HCT116 (cell line): ENCODE data around the gene SPSB3. TPM values are rescaled to one million over a fixed set of nuclear protein-coding genes. Genes with fewer than 3 reads are reported as not detected.

Experiments
- ATAC-seq: fragments of 200-7000 bp; cut with Tn5 transposase; 2 replicates; pipeline ENCODE4 v1.9.1; 2020; ENCODE audit warnings: mild to moderate bottlenecking, moderate library complexity
- BruUV-seq: library from RNA; stranded (reverse); fragments of 400-500 nt; replicated peaks from 2 replicates; lab custom pipeline; 2021; lab: Mats Ljungman, UMichigan
- CTCF ChIA-PET: fragments of 300-600 bp; sonication (Branson Sonifier 250); formaldehyde crosslinking; loops from one replicate; lab custom pipeline; 2021; ENCODE audit warnings: antibody characterized with exemption; lab: Charles Lee
- POLR2A ChIA-PET: fragments of 300-600, 350-600 bp; sonication (Branson Sonifier 250); formaldehyde crosslinking; loops from one replicate; lab custom pipeline; 2021; ENCODE audit warnings: antibody characterized with exemption; lab: Charles Lee
- RAD21 ChIA-PET, 2 experiments: fragments of 300-600 bp; sonication (Branson Sonifier 250); formaldehyde crosslinking; loops; one replicate each; lab custom pipeline; 2023; ENCODE audit warnings: low total read pairs in 2 of 2; ENCODE audit not compliant: uncharacterized antibody in 2 of 2, unreplicated experiment in 2 of 2, low non-redundant PET in 1 of 2; lab: Charles Lee
- DNase-seq: peaks from one replicate; pipeline ENCODE4 v3.0.0-alpha.2; 2010; ENCODE audit warnings: low read depth, low spot score
- H2AFZ ChIP-seq: fragments of 200-600 bp; shearing (Covaris generic), sonication (generic); 2 replicates; pipeline ENCODE4 v1.6.1; 2017; ENCODE audit warnings: low read depth, mixed run types, mixed read lengths, antibody characterized with exemption, low read length; ENCODE audit not compliant: poor library complexity, severe bottlenecking
- H3K27ac ChIP-seq: 2 replicates; pipeline ENCODE4 v1.5.1; 2012; ENCODE audit warnings: low read depth, low read length
- H3K27me3 ChIP-seq: fragments of 200-600 bp; sonication (generic); 2 replicates; pipeline ENCODE4 v1.6.1; 2016; ENCODE audit warnings: mixed run types, low read length, mixed read lengths; ENCODE audit not compliant: insufficient read depth
- H3K36me3 ChIP-seq, 2 experiments: fragments of 200-500 bp in 1 of 2; fragments of 200-600 bp in 1 of 2; sonication (Bioruptor generic) in 1 of 2; sonication (generic) in 1 of 2; 2 replicates each; pipeline versions ENCODE4 v1.5.1 to v1.6.1; 2014 to 2016; ENCODE audit warnings: low read length in 2 of 2, inconsistent platforms in 1 of 2, mixed read lengths in 1 of 2, mixed run types in 1 of 2; ENCODE audit not compliant: insufficient read depth in 2 of 2, control insufficient read depth in 1 of 2
- H3K4me1 ChIP-seq, 2 experiments: fragments of 200-600 bp in 1 of 2; sonication (generic) in 1 of 2; 2 replicates each; pipeline versions ENCODE4 v1.5.1 to v1.6.1; 2012 to 2017; ENCODE audit warnings: low read length in 2 of 2, inconsistent platforms in 1 of 2, mild to moderate bottlenecking in 1 of 2, mixed read lengths in 1 of 2, mixed run types in 1 of 2, moderate library complexity in 1 of 2; ENCODE audit not compliant: insufficient read depth in 2 of 2, control insufficient read depth in 1 of 2
- H3K4me2 ChIP-seq: fragments of 200-600 bp; sonication (generic); 2 replicates; pipeline ENCODE4 v1.6.1; 2017; ENCODE audit warnings: mixed run types, low read length, mixed read lengths
- H3K4me3 ChIP-seq, 2 experiments: fragments of 200-600 bp in 1 of 2; sonication (generic) in 1 of 2; replicated peaks in 1 of 2; 2 replicates each; pipeline ENCODE4 v1.5.1; 2011 to 2016; ENCODE audit warnings: low read length in 2 of 2, control low read depth in 1 of 2, low read depth in 1 of 2, mild to moderate bottlenecking in 1 of 2, mixed read lengths in 1 of 2, mixed run types in 1 of 2
- H3K79me2 ChIP-seq: fragments of 200-600 bp; sonication (generic); 2 replicates; pipeline ENCODE4 v1.6.1; 2017; ENCODE audit warnings: mild to moderate bottlenecking, mixed run types, low read length, moderate library complexity, mixed read lengths; ENCODE audit not compliant: insufficient read depth
- H3K9ac ChIP-seq: fragments of 200-600 bp; sonication (generic); 2 replicates; pipeline ENCODE4 v1.6.1; 2016; ENCODE audit warnings: low read length, mixed read lengths
- H3K9me2 ChIP-seq: fragments of 200-600 bp; sonication (generic), shearing (Covaris generic); 2 replicates; pipeline ENCODE4 v1.6.1; 2017; ENCODE audit warnings: mixed run types, mild to moderate bottlenecking, moderate library complexity; ENCODE audit not compliant: insufficient read depth
- H3K9me3 ChIP-seq, 2 experiments: fragments of 200-500 bp in 1 of 2; fragments of 200-600 bp in 1 of 2; sonication (Bioruptor generic) in 1 of 2; sonication (generic) in 1 of 2; 2 replicates each; pipeline ENCODE4 v1.6.1; 2014 to 2017; ENCODE audit warnings: low read length in 2 of 2, mixed read lengths in 2 of 2, inconsistent platforms in 1 of 2, low read depth in 1 of 2, mild to moderate bottlenecking in 1 of 2, mixed run types in 1 of 2, moderate library complexity in 1 of 2; ENCODE audit not compliant: control insufficient read depth in 1 of 2, insufficient read depth in 1 of 2
- H4K20me1 ChIP-seq: fragments of 200-600 bp; sonication (generic), shearing (Covaris generic); 2 replicates; pipeline ENCODE4 v1.6.1; 2017; ENCODE audit warnings: mixed run types, mild to moderate bottlenecking, moderate library complexity; ENCODE audit not compliant: insufficient read depth
- CBX3 ChIP-seq: IDR thresholded peaks from 2 replicates; pipeline ENCODE4 v1.6.1; 2012; ENCODE audit warnings: low read depth
- CEBPB ChIP-seq: IDR thresholded peaks from 2 replicates; pipeline ENCODE4 v1.6.1; 2012; ENCODE audit warnings: low read depth
- CTCF ChIP-seq, 3 experiments: fragments of 200-600 bp in 1 of 3; sonication (generic) in 1 of 3; IDR thresholded peaks in 2 of 3; conservative IDR thresholded peaks in 1 of 3; 2 replicates each; pipeline ENCODE4 v1.5.1; 2012 to 2017; ENCODE audit warnings: low read depth in 2 of 3, low read length in 2 of 3, antibody characterized with exemption in 1 of 3, borderline replicate concordance in 1 of 3, control low read depth in 1 of 3, mild to moderate bottlenecking in 1 of 3, mixed read lengths in 1 of 3, mixed run types in 1 of 3, moderate library complexity in 1 of 3; ENCODE audit not compliant: insufficient read depth in 1 of 3
- EGR1 ChIP-seq: IDR thresholded peaks from 2 replicates; pipeline ENCODE4 v1.6.1; 2012; ENCODE audit warnings: low read depth
- ELF1 ChIP-seq: IDR thresholded peaks from 2 replicates; pipeline ENCODE4 v1.6.1; 2012; ENCODE audit warnings: low read depth, borderline replicate concordance
- EZH2 ChIP-seq: fragments of 200-600 bp; sonication (generic); IDR thresholded peaks from 2 replicates; pipeline ENCODE4 v1.6.1; 2017; ENCODE audit warnings: antibody characterized with exemption, mixed run types
- EZH2phosphoT487 ChIP-seq: fragments of 200-600 bp; IDR thresholded peaks from 2 replicates; pipeline ENCODE4 v1.6.1; 2018; ENCODE audit warnings: antibody characterized with exemption, borderline replicate concordance
- FOSL1 ChIP-seq: IDR thresholded peaks from 2 replicates; pipeline ENCODE4 v1.6.1; 2012; ENCODE audit warnings: low read depth
- MAX ChIP-seq: IDR thresholded peaks from 2 replicates; pipeline ENCODE4 v1.6.1; 2012
- POLR2A ChIP-seq: IDR thresholded peaks from 2 replicates; pipeline ENCODE4 v1.7.0; 2011; ENCODE audit warnings: borderline replicate concordance; ENCODE audit not compliant: insufficient read depth, insufficient read length; ENCODE audit errors: extremely low read depth
- POLR2AphosphoS5 ChIP-seq: IDR thresholded peaks from 2 replicates; pipeline ENCODE4 v1.6.1; 2011; ENCODE audit warnings: mild to moderate bottlenecking, low read depth, low read length, moderate library complexity
- REST ChIP-seq: IDR thresholded peaks from 2 replicates; pipeline ENCODE4 v1.6.1; 2012; ENCODE audit warnings: low read depth
- SP1 ChIP-seq: IDR thresholded peaks from 2 replicates; pipeline ENCODE4 v1.6.1; 2012; ENCODE audit warnings: low read depth
- TCF7L2 ChIP-seq: IDR thresholded peaks from 2 replicates; pipeline ENCODE4 v1.7.0; 2011; ENCODE audit warnings: borderline replicate concordance, inconsistent platforms; ENCODE audit not compliant: insufficient read depth, insufficient read length; ENCODE audit errors: extremely low read depth
- YY1 ChIP-seq: IDR thresholded peaks from 2 replicates; pipeline ENCODE4 v1.6.1; 2011; ENCODE audit warnings: low read length, low read depth, moderate library complexity, mild to moderate bottlenecking; ENCODE audit not compliant: insufficient replicate concordance; ENCODE audit errors: extremely low read depth
- ZBTB33 ChIP-seq: IDR thresholded peaks from 2 replicates; pipeline ENCODE4 v1.6.1; 2011; ENCODE audit warnings: mild to moderate bottlenecking, low read length, moderate library complexity; ENCODE audit not compliant: insufficient replicate concordance; ENCODE audit errors: extremely low read depth
- ZFX ChIP-seq: fragments of 450-650 bp; IDR thresholded peaks from 2 replicates; pipeline ENCODE4 v1.6.1; 2017
- ZNF274 ChIP-seq: fragments of 200-500 bp; sonication (Bioruptor generic); IDR thresholded peaks from 2 replicates; pipeline ENCODE4 v1.6.1; 2014; ENCODE audit warnings: mild to moderate bottlenecking, low read depth, low read length, inconsistent platforms
- intact Hi-C: fragments of 100-400 bp; cut with micrococcal nuclease; formaldehyde crosslinking; loops from 2 replicates; pipeline ENCODE4 v1.10.0; 2022
- total RNA-seq: library from RNA; stranded (reverse); gene quantifications from one replicate; pipeline ENCODE4 v1.2.1, GENCODE V29; 2021; ENCODE audit not compliant: unreplicated experiment

SPSB3 gene
- total RNA-seq, 1 experiment from 2014 or later: 31.6 TPM

GRCh38 chr16:1746693-1747195 is 35.6 kb downstream of the SPSB3 start:
- Histone ChIP-seq H3K4me1 (no peaks in the 10 kb centered on the region), H3K27ac (no peak overlapping the region), H3K79me2 (no peaks in the 10 kb centered on the region), H3K36me3 (peaks cover 10 to 14% of the 10 kb centered on the region in 2 experiments; a peak in 3 of 4 replicates), H4K20me1 (no peaks in the 10 kb centered on the region), H2AFZ (no peak overlapping the region), H3K9me3 (no peaks in the 10 kb centered on the region), H3K27me3 (no peaks in the 10 kb centered on the region), H3K4me3 (no peak overlapping the region), H3K4me2 (no peak overlapping the region), H3K9ac (no peak overlapping the region), H3K9me2 (no peaks in the 10 kb centered on the region)
- TF ChIP-seq CEBPB (no peak), POLR2A (no peak), EGR1 (no peak), EZH2phosphoT487 (no peak), YY1 (no peak), MAX (no peak), ELF1 (no peak), ZFX (no peak), FOSL1 (no peak), CTCF (IDR thresholded peaks at IDR 0.05 in 2 of 3, conservative IDR thresholded peaks at IDR 0.05 in 1 of 3; ENCODE audit: borderline replicate concordance in 1 of 3, insufficient read depth in 1 of 3, low read depth in 2 of 3, low read length in 2 of 3) (no peak), REST (no peak), ZNF274 (no peak), CBX3 (no peak), ZBTB33 (no peak), SP1 (no peak), TCF7L2 (no peak), POLR2AphosphoS5 (no peak), EZH2 (no peak)
- ATAC-seq (no peak), DNase-seq (no peak)
- intact Hi-C loops: no loop called here
- CTCF ChIA-PET: no interaction called here
- POLR2A ChIA-PET: no interaction called here
- BruUV-seq: no TSS peak
- RAD21 ChIA-PET: no interaction called here
